Caco-2 (cell line): ENCODE measurements around the gene BARHL2. TPM values are rescaled to one million over a fixed set of nuclear protein-coding genes. Genes with fewer than 3 reads are reported as not detected.

Experiments used
- BruUV-seq: library from RNA; stranded (reverse); fragments of 400-500 nt; replicated peaks from 2 replicates; lab custom pipeline; 2021; lab: Mats Ljungman, UMichigan
- CTCF ChIA-PET: fragments of 300-600 bp; sonication (Branson Sonifier 250); formaldehyde crosslinking; loops from one replicate; lab custom pipeline; 2022; ENCODE audit warnings: antibody characterized with exemption; lab: Charles Lee
- POLR2A ChIA-PET: fragments of 300-600 bp; sonication (Branson Sonifier 250); formaldehyde crosslinking; loops from one replicate; lab custom pipeline; 2022; ENCODE audit warnings: antibody characterized with exemption; lab: Charles Lee
- DNase-seq, 2 experiments: peaks; one replicate each; pipeline versions ENCODE4 v3.0.0 to v3.0.0-alpha.2; 2020 to 2022
- H3K27me3 ChIP-seq: replicated peaks from 2 replicates; pipeline ENCODE4 v1.6.0; 2011; ENCODE audit warnings: low read length; ENCODE audit not compliant: control insufficient read depth, insufficient read depth
- H3K36me3 ChIP-seq: 2 replicates; pipeline ENCODE4 v1.5.1; 2011; ENCODE audit warnings: low read length; ENCODE audit not compliant: control insufficient read depth, insufficient read depth
- H3K4me1 ChIP-seq: fragments of 250-450 bp; sonication (Bioruptor Pico); 2 replicates; pipeline ENCODE4 v1.5.1; 2020; ENCODE audit warnings: mild to moderate bottlenecking
- H3K4me3 ChIP-seq: 2 replicates; pipeline ENCODE4 v1.5.1; 2011; ENCODE audit warnings: low read depth, mild to moderate bottlenecking, control low read depth, low read length
- H3K9me3 ChIP-seq: fragments of 250-450 bp; sonication (Bioruptor Pico); 2 replicates; pipeline ENCODE4 v1.5.1; 2020; ENCODE audit warnings: mild to moderate bottlenecking, moderate library complexity
- H3K27ac Mint-ChIP-seq: one replicate; pipeline ENCODE4 v1.8.0; 2022; ENCODE audit warnings: mixed read lengths; ENCODE audit not compliant: unreplicated experiment
- H3K27me3 Mint-ChIP-seq: one replicate; pipeline ENCODE4 v1.8.0; 2022; ENCODE audit warnings: mixed read lengths; ENCODE audit not compliant: insufficient read depth, unreplicated experiment
- H3K36me3 Mint-ChIP-seq: one replicate; pipeline ENCODE4 v1.8.0; 2022; ENCODE audit warnings: mild to moderate bottlenecking, mixed read lengths; ENCODE audit not compliant: insufficient read depth, unreplicated experiment
- H3K4me1 Mint-ChIP-seq: one replicate; pipeline ENCODE4 v1.8.0; 2022; ENCODE audit warnings: low read depth, mixed read lengths; ENCODE audit not compliant: unreplicated experiment
- H3K4me3 Mint-ChIP-seq: one replicate; pipeline ENCODE4 v1.8.0; 2022; ENCODE audit warnings: mild to moderate bottlenecking, moderate library complexity, mixed read lengths; ENCODE audit not compliant: unreplicated experiment
- H3K9me3 Mint-ChIP-seq: one replicate; pipeline ENCODE4 v1.8.0; 2022; ENCODE audit warnings: mixed read lengths; ENCODE audit not compliant: unreplicated experiment
- CTCF ChIP-seq, 2 experiments: fragments of 200-600 bp in 1 of 2; IDR thresholded peaks; 1 replicate in 1 of 2; 2 replicates in 1 of 2; pipeline versions ENCODE4 v1.5.1 to v1.8.0; 2011 to 2022; ENCODE audit warnings: antibody characterized with exemption in 1 of 2, control low read depth in 1 of 2, inconsistent platforms in 1 of 2, low read depth in 1 of 2, low read length in 1 of 2, mild to moderate bottlenecking in 1 of 2, moderate library complexity in 1 of 2; ENCODE audit not compliant: insufficient read depth in 1 of 2, severe bottlenecking in 1 of 2, unreplicated experiment in 1 of 2
- intact Hi-C: fragments of 100-400 bp; cut with micrococcal nuclease; formaldehyde crosslinking; loops from one replicate; pipeline ENCODE4 v1.10.0; 2022; ENCODE audit not compliant: unreplicated experiment
- total RNA-seq: library from RNA; stranded (reverse); gene quantifications from 2 replicates; pipeline ENCODE4 v1.2.3, GENCODE V29; 2022

BARHL2 gene
- total RNA-seq, 1 experiment from 2014 or later, result not detected

- Mint-ChIP-seq H3K9me3 (no peaks in the 10 kb centered on the region), H3K27me3 (peaks cover 6% of the 10 kb centered on the region), H3K27ac (no peak overlapping the region), H3K4me1 (no peaks in the 10 kb centered on the region), H3K36me3 (no peaks in the 10 kb centered on the region), H3K4me3 (no peak overlapping the region)
- CTCF ChIA-PET, result no interaction called here
- TF ChIP-seq CTCF (IDR thresholded peaks at IDR 0.05; ENCODE audit: insufficient read depth in 1 of 2, low read depth in 1 of 2, low read length in 1 of 2, severe bottlenecking in 1 of 2, unreplicated experiment in 1 of 2), result no peak
- Histone ChIP-seq H3K36me3 (no peaks in the 10 kb centered on the region), H3K9me3 (no peaks in the 10 kb centered on the region), H3K27me3 (no peaks in the 10 kb centered on the region), H3K4me1 (no peaks in the 10 kb centered on the region), H3K4me3 (no peak overlapping the region)
- POLR2A ChIA-PET, result no interaction called here
- no TSS peak for BruUV-seq
- no peak for DNase-seq
- intact Hi-C loops, result no loop called here
Measured at GRCh38 chr1:90704817-90705216, 12.3 kb downstream of the BARHL2 start.

GRCh38 chr1:90694846-90695245 lies 22.3 kb downstream of the BARHL2 start:
- no peaks in the 10 kb centered on the region for H3K9me3 ChIP-seq
- no peaks in the 10 kb centered on the region for H3K27me3 ChIP-seq
- no peak overlapping the region for H3K27ac Mint-ChIP-seq
- no peaks in the 10 kb centered on the region for H3K4me1 Mint-ChIP-seq
- no peaks in the 10 kb centered on the region for H3K36me3 Mint-ChIP-seq
- no peak for TF ChIP-seq CTCF (IDR thresholded peaks at IDR 0.05; ENCODE audit: insufficient read depth in 1 of 2, low read depth in 1 of 2, low read length in 1 of 2, severe bottlenecking in 1 of 2, unreplicated experiment in 1 of 2)
- no peaks in the 10 kb centered on the region for H3K4me1 ChIP-seq
- no peak overlapping the region for H3K4me3 Mint-ChIP-seq
- intact Hi-C loops, result no loop called here
- H3K36me3 ChIP-seq, result no peaks in the 10 kb centered on the region
- ChIA-PET POLR2A (no interaction called here), CTCF (no interaction called here)
- no peaks in the 10 kb centered on the region for H3K27me3 Mint-ChIP-seq
- no peak for DNase-seq
- H3K4me3 ChIP-seq, result no peak overlapping the region
- BruUV-seq, result no TSS peak
- H3K9me3 Mint-ChIP-seq, result no peaks in the 10 kb centered on the region

- Histone ChIP-seq H3K9me3 (no peaks in the 10 kb centered on the region), H3K27me3 (no peaks in the 10 kb centered on the region), H3K4me3 (no peak overlapping the region), H3K4me1 (no peaks in the 10 kb centered on the region), H3K36me3 (no peaks in the 10 kb centered on the region)
- intact Hi-C loops, result no loop called here
- no peak overlapping the region for H3K27ac Mint-ChIP-seq
- no peaks in the 10 kb centered on the region for H3K4me1 Mint-ChIP-seq
- no peak for DNase-seq
- POLR2A ChIA-PET, result no interaction called here
- no TSS peak for BruUV-seq
- CTCF ChIA-PET, result no interaction called here
- H3K4me3 Mint-ChIP-seq, result no peak overlapping the region
- H3K36me3 Mint-ChIP-seq, result no peaks in the 10 kb centered on the region
- no peaks in the 10 kb centered on the region for H3K9me3 Mint-ChIP-seq
- peaks cover 10% of the 10 kb centered on the region for H3K27me3 Mint-ChIP-seq
- no peak for TF ChIP-seq CTCF (IDR thresholded peaks at IDR 0.05; ENCODE audit: insufficient read depth in 1 of 2, low read depth in 1 of 2, low read length in 1 of 2, severe bottlenecking in 1 of 2, unreplicated experiment in 1 of 2)
Measured at GRCh38 chr1:90687747-90688146, 29.4 kb downstream of the BARHL2 start.
